Kidney (tissue), 14 donors: ENCODE data around the gene TRIM39. TPM values are rescaled to one million over a fixed set of nuclear protein-coding genes. Genes with fewer than 3 reads are reported as not detected.

Source experiments
- DNase-seq, 5 donors: peaks; one replicate each; pipeline ENCODE4 v3.0.0-alpha.2; 2013 to 2020
- FAIRE-seq: peaks from 2 replicates; lab custom pipeline; 2012; peaks lifted over from hg19 to GRCh38; lab: Jason Lieb, UNC
- H3K27ac ChIP-seq, 2 donors: one replicate each; pipeline ENCODE4 v1.7.0; 2013; ENCODE audit warnings: low read depth in 2 of 2, low read length in 2 of 2, inconsistent platforms in 1 of 2
- H3K27me3 ChIP-seq: one replicate; pipeline ENCODE4 v1.7.1; 2013; ENCODE audit warnings: low read length, inconsistent platforms; ENCODE audit not compliant: control insufficient read depth, insufficient read depth
- H3K36me3 ChIP-seq, 3 donors: one replicate each; pipeline versions ENCODE4 v1.7.0 to v1.7.1; 2013; ENCODE audit warnings: low read length in 3 of 3, control low read depth in 1 of 3, inconsistent platforms in 1 of 3; ENCODE audit not compliant: insufficient read depth in 3 of 3, control insufficient read depth in 2 of 3
- H3K4me1 ChIP-seq, 3 donors: one replicate each; pipeline versions ENCODE4 v1.7.0 to v1.7.1; 2013; ENCODE audit warnings: low read length in 3 of 3, inconsistent platforms in 1 of 3, low read depth in 1 of 3; ENCODE audit not compliant: control insufficient read depth in 2 of 3, insufficient read depth in 2 of 3
- H3K4me3 ChIP-seq, 3 donors: one replicate each; pipeline versions ENCODE4 v1.7.0 to v1.8.1; 2013; ENCODE audit warnings: low read length in 3 of 3, control low read depth in 1 of 3, inconsistent platforms in 1 of 3
- H3K9ac ChIP-seq, 3 donors: one replicate each; pipeline versions ENCODE4 v1.7.0 to v1.7.1; 2013; ENCODE audit warnings: low read length in 3 of 3, control low read depth in 1 of 3, inconsistent platforms in 1 of 3
- H3K9me3 ChIP-seq, 3 donors: one replicate each; pipeline versions ENCODE4 v1.7.0 to v1.7.1; 2013; ENCODE audit warnings: low read length in 3 of 3, control low read depth in 1 of 3, inconsistent platforms in 1 of 3; ENCODE audit not compliant: control insufficient read depth in 2 of 3, insufficient read depth in 1 of 3
- CTCF ChIP-seq: IDR thresholded peaks from 3 replicates; pipeline ENCODE4 v1.5.1; 2012; ENCODE audit warnings: mild to moderate bottlenecking, moderate library complexity, borderline replicate concordance; ENCODE audit not compliant: insufficient read depth; ENCODE audit errors: extremely low read depth
- intact Hi-C: fragments of 100-400 bp; cut with DNase I; formaldehyde crosslinking; loops from one replicate; pipeline ENCODE4 v1.11.1; 2022
- polyA plus RNA-seq: library from polyadenylated mRNA; stranded (reverse); fragments of 350-450 nt; fragmentation: Illumina TruSeq; extraction: RNeasy Lipid Tissue Mini Kit (QIAGEN cat#74804); gene quantifications from one replicate; pipeline ENCODE4 v1.2.3, GENCODE V29; 2014; ENCODE audit warnings: low read depth, low replicate concordance; ENCODE audit not compliant: insufficient read depth
- total RNA-seq: library from RNA; stranded (reverse); fragmentation: NEBNext Ultra II Directional; extraction: Animal tissue kit (Norgen Biotek cat#: 25700); gene quantifications from one replicate; pipeline ENCODE4 v1.2.1, GENCODE V29; 2021
- donor health status: control.
- donor health status: control.
- donor health status: control.
- donor health status: control.
- donor health status: control.
- donor health status: DM: yes; HTN: yes; CAD: no.
- donor health status: Normal renal cell carcinoma (clear cell type).

The TRIM39 gene
- total and polyA plus RNA-seq, 2 donors from 2014 or later: 8.6 to 17.7 TPM

- FAIRE-seq: no peak
- intact Hi-C loops: no loop called here
- peak overlapping the region; percentile 13 to 46 (median 34) for H3K4me3 ChIP-seq
- peaks cover 0 to 3% (median 0%) of the 10 kb centered on the region in 3 donors for H3K4me1 ChIP-seq
- DNase-seq: peak in 4 of 5 donors; percentile 62 to 87 (median 74)
- no peak overlapping the region for H3K27ac ChIP-seq
- H3K27me3 ChIP-seq: peaks cover 32% of the 10 kb centered on the region
- H3K9ac ChIP-seq: no peak overlapping the region
- no peaks in the 10 kb centered on the region for H3K9me3 ChIP-seq
- H3K36me3 ChIP-seq: no peaks in the 10 kb centered on the region
- peak; percentile 48 for TF ChIP-seq CTCF
Measured at GRCh38 chr6:30357678-30358540, 31.2 kb downstream of the TRIM39 start.

- intact Hi-C loops: no loop called here
- Histone ChIP-seq H3K9ac (no peak overlapping the region), H3K27me3 (peaks cover 34% of the 10 kb centered on the region), H3K27ac (no peak overlapping the region), H3K4me1 (peaks cover 0 to 3% (median 0%) of the 10 kb centered on the region in 3 donors), H3K36me3 (no peaks in the 10 kb centered on the region), H3K4me3 (no peak overlapping the region), H3K9me3 (no peaks in the 10 kb centered on the region)
- FAIRE-seq: no peak
- no peak for DNase-seq
- TF ChIP-seq CTCF: no peak
Measured at GRCh38 chr6:30359276-30359675, 32.5 kb downstream of the TRIM39 start.

GRCh38 chr6:30360139-30360538 is 33.4 kb downstream of the TRIM39 start:
- Histone ChIP-seq H3K9me3 (no peaks in the 10 kb centered on the region), H3K36me3 (no peaks in the 10 kb centered on the region), H3K9ac (no peak overlapping the region), H3K4me1 (peaks cover 0 to 3% (median 0%) of the 10 kb centered on the region in 3 donors), H3K4me3 (no peak overlapping the region), H3K27ac (no peak overlapping the region), H3K27me3 (peaks cover 34% of the 10 kb centered on the region)
- TF ChIP-seq CTCF: no peak
- no peak for FAIRE-seq
- intact Hi-C loops: no loop called here
- no peak for DNase-seq
